ENCODE data around the gene OR12D2.
"Not testable (repeated sequence)": the region's sequence is repeated elsewhere in the genome, so short reads cannot be mapped to it uniquely, and the experiment has no call there.

OR12D2 gene

GRCh38 chr6:29395331-29395730, at the start of gene OR12D2:
OR12D2 (plus strand) TSS chr6:29395631; CDS start chr6:29396700, 1,069 bp downstream.
- no peak for DNase-seq

- DNase-seq, result not testable (repeated sequence)
Observed at GRCh38 chr6:29349348-29349747, 46.1 kb upstream of the OR12D2 start.

- DNase-seq, result no peak
Observed at GRCh38 chr6:29354980-29355379, 40.5 kb upstream of the OR12D2 start.

GRCh38 chr6:29355603-29356002, 39.8 kb upstream of the OR12D2 start:
- no peak for DNase-seq

GRCh38 chr6:29368765-29369164, 26.7 kb upstream of the OR12D2 start, which contains the start of gene OR5V1:
OR5V1 (minus strand) TSS chr6:29368865; CDS start chr6:29356195, 12,670 bp downstream.
- DNase-seq, result no peak

GRCh38 chr6:29375191-29375590, 20.2 kb upstream of the OR12D2 start, which contains the start of gene OR12D3:
OR12D3 (minus strand) TSS chr6:29375291; CDS start chr6:29375287, 4 bp downstream.
- DNase-seq, result no peak

- no peak for DNase-seq
Observed at GRCh38 chr6:29376003-29376402, 19.4 kb upstream of the OR12D2 start.

GRCh38 chr6:29388533-29388932, 6.9 kb upstream of the OR12D2 start:
- DNase-seq, result no peak

GRCh38 chr6:29399525-29399924, 4.1 kb downstream of the OR12D2 start:
- DNase-seq, result no peak

GRCh38 chr6:29403801-29404200, 8.4 kb downstream of the OR12D2 start:
- DNase-seq, result no peak

GRCh38 chr6:29414588-29414987, 19.2 kb downstream of the OR12D2 start, which contains the start of gene OR12D1:
OR12D1 (plus strand) TSS chr6:29414928.
- DNase-seq, result no peak

- no peak for DNase-seq
Observed at GRCh38 chr6:29419516-29419915, 24.1 kb downstream of the OR12D2 start.

GRCh38 chr6:29424168-29424567, 28.7 kb downstream of the OR12D2 start:
- DNase-seq, result no peak

GRCh38 chr6:29424575-29424974, 29.1 kb downstream of the OR12D2 start:
- DNase-seq, result no peak

GRCh38 chr6:29425075-29425474, 29.6 kb downstream of the OR12D2 start:
- no peak for DNase-seq

GRCh38 chr6:29426654-29427053, 31.2 kb downstream of the OR12D2 start:
- no peak for DNase-seq

GRCh38 chr6:29436730-29437129, 41.3 kb downstream of the OR12D2 start:
- DNase-seq, result not testable (repeated sequence)

- DNase-seq, result no peak
Observed at GRCh38 chr6:29439006-29439405, 43.6 kb downstream of the OR12D2 start, which contains the start of gene OR10C1. OR10C1 (plus strand) TSS chr6:29439306; CDS start chr6:29440016, 710 bp downstream.

GRCh38 chr6:29442719-29443118, 47.3 kb downstream of the OR12D2 start:
- DNase-seq, result no peak

- not testable (repeated sequence) for DNase-seq
Observed at GRCh38 chr6:29444031-29444430, 48.6 kb downstream of the OR12D2 start.
